Stimulated activated naive CD8-positive, alpha-beta T cell treated with anti-CD3 and anti-CD28 coated beads, Interleukin-15, Interleukin-2, amounts not matched to agents 100 ng/mL and 50 ng/mL, for 24 hours (primary cell): ENCODE data around the gene LYPD3.
"Not testable (repeated sequence)": the region's sequence is repeated elsewhere in the genome, so short reads cannot be mapped to it uniquely, and the experiment has no call there.

Source experiments
- H3K27ac Mint-ChIP-seq: one replicate; pipeline ENCODE4 v1.8.0; 2021; ENCODE audit warnings: mild to moderate bottlenecking, mixed read lengths
- H3K27me3 Mint-ChIP-seq: one replicate; pipeline ENCODE4 v1.8.0; 2021; ENCODE audit warnings: mixed read lengths
- H3K36me3 Mint-ChIP-seq: one replicate; pipeline ENCODE4 v1.8.0; 2021; ENCODE audit warnings: low read depth, mixed read lengths
- H3K4me1 Mint-ChIP-seq: one replicate; pipeline ENCODE4 v1.8.0; 2021; ENCODE audit warnings: low read depth, mixed read lengths
- H3K4me3 Mint-ChIP-seq: one replicate; pipeline ENCODE4 v1.8.0; 2021; ENCODE audit warnings: mild to moderate bottlenecking, mixed read lengths
- H3K9me3 Mint-ChIP-seq: one replicate; pipeline ENCODE4 v1.8.0; 2021; ENCODE audit warnings: mixed read lengths

Gene LYPD3

DNA sequence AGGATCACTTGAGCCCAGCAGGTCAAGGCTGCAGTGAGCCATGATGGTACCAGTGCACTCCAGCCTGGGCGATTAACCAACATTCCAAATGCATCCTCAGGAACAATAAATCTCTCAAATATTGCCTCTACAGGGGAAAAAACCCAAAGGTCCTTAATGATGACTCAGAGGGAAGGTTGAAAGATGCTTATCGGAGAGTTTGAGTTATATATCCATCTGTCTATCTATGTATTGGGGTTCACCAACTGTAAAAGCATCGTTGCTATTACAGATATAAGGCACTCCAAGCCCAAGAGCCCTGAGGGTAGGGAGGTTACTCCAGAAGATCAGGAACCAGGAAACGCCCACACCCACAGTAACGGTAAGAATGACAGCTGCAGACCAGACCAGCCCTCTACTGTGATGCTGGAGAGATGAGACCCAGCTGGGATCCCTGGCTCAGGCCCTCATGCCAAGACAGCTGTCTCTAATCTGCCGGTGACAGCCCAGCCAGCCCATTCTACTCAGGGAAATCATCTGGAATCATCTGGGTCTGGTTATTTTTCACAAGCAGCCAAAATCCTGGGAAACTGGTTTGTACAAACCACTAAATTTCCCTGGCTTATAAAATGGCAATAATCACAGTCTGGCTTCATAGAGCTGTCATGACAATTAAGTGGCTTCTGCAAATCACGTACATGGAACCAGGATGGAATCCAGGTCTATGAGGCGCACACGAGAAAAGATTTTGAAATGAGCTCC is 26.9 kb downstream of the LYPD3 start:
- Mint-ChIP-seq H3K27ac (no peak overlapping the region), H3K4me3 (no peak overlapping the region), H3K9me3 (no peaks in the 10 kb centered on the region), H3K36me3 (no peaks in the 10 kb centered on the region), H3K4me1 (peaks cover 31% of the 10 kb centered on the region), H3K27me3 (no peaks in the 10 kb centered on the region)

DNA sequence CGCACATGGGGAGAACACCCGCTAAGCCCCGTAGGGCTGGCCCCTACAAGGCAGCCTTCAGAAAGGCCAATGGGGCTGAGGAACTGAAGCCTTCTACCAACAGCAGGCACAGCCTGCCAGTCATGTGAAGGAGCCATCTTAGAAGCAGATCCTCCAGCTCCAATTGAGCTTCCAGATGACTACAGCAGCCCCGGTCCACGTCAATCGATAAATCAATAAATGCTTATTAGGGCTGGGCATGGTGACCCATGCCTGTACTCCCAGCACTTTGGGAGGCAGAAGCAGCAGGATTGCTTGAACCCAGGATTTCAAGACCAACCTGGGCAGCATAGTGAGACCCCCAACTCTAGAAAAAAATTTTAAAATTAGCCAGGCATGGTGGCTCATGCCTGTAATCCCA is 27.7 kb downstream of the LYPD3 start:
- Mint-ChIP-seq H3K27ac (peak overlapping the region; percentile 41), H3K4me1 (peaks cover 32% of the 10 kb centered on the region), H3K36me3 (no peaks in the 10 kb centered on the region), H3K9me3 (no peaks in the 10 kb centered on the region), H3K27me3 (no peaks in the 10 kb centered on the region), H3K4me3 (no peak overlapping the region)

DNA sequence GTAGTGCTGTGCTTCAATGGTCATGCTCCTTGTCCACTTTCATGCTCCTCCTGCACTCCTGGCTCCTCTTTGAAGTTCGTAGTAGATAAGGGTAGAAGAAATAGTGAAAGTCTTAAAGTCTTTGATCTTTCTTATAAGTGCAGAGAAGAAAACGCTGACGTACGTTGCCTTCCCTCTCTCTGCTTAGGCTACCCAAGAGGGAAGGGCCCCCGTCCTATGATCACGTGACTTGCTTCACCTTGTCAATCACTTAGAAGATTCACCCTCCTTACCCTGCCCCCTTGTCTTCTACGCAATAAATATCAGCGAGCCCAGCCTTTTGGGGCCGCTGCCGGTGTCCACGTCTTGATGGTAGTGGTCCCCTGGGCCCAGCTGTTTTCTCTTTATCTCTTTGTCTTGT is 28.1 kb downstream of the LYPD3 start:
- H3K4me3 Mint-ChIP-seq, H3K36me3 Mint-ChIP-seq, H3K9me3 Mint-ChIP-seq, H3K27me3 Mint-ChIP-seq, H3K27ac Mint-ChIP-seq: not testable (repeated sequence)
- peaks cover 32% of the 10 kb centered on the region for H3K4me1 Mint-ChIP-seq

DNA sequence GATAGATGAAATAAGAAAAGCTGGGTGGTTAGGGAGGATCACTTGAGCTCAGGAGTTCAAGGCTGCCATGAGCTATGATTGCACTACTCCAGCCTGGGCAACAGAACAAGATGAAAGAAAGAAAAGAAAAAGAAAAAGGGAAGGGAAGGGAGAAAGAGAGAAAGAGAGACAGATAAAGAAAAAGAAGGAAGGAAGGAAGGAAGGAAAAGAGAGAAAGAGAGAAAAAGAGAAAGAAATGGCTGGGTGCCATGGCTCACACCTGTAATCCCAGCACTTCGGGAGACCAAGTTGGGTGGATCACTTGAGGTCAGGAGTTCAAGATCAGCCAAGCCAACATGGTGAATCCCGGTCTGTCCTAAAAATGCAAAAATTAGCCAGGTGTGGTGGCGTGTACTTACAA is 29.6 kb downstream of the LYPD3 start:
- Mint-ChIP-seq H3K27me3 (no peaks in the 10 kb centered on the region), H3K4me3 (no peak overlapping the region), H3K36me3 (no peaks in the 10 kb centered on the region), H3K4me1 (peaks cover 32% of the 10 kb centered on the region), H3K27ac (no peak overlapping the region), H3K9me3 (no peaks in the 10 kb centered on the region)

DNA sequence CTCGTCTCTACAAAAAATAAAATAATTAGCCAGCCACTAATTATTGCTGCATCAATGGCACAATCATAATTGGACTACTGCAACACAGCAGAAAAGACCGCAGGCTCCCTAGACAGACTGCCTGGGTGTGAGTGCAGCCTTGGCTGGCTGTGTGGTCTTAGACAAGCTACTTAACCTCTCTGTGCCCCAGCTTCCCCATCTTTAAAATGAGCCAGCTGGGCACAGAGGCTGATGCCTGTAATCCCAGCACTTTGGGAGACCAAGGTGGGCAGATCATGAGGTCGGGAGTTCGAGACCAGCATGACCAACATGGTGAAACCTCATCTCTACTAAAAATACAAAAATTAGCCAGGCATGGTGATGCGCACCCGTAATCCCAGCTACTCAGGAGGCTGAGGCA is 31.7 kb downstream of the LYPD3 start:
- no peaks in the 10 kb centered on the region for H3K27me3 Mint-ChIP-seq
- H3K4me3 Mint-ChIP-seq, result no peak overlapping the region
- no peaks in the 10 kb centered on the region for H3K9me3 Mint-ChIP-seq
- no peak overlapping the region for H3K27ac Mint-ChIP-seq
- peaks cover 23% of the 10 kb centered on the region for H3K4me1 Mint-ChIP-seq
- H3K36me3 Mint-ChIP-seq, result no peaks in the 10 kb centered on the region

DNA sequence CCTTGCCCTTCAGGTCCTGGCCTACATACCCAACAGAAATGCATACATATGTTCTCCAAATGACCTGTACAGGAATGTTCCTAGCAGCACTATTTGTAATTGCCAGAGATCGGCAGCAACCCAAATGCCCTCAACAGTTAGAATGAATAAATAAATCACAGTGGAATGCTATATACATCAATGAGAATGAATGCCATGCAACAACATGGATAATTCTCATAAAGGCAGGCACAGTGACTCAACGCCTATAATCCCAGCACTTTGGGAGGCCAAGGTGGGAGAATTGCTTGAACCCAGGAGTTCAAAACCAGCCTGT is 32.1 kb downstream of the LYPD3 start:
- Mint-ChIP-seq H3K4me3 (no peak overlapping the region), H3K27ac (no peak overlapping the region), H3K36me3 (no peaks in the 10 kb centered on the region), H3K27me3 (no peaks in the 10 kb centered on the region), H3K9me3 (no peaks in the 10 kb centered on the region), H3K4me1 (peaks cover 19% of the 10 kb centered on the region)

DNA sequence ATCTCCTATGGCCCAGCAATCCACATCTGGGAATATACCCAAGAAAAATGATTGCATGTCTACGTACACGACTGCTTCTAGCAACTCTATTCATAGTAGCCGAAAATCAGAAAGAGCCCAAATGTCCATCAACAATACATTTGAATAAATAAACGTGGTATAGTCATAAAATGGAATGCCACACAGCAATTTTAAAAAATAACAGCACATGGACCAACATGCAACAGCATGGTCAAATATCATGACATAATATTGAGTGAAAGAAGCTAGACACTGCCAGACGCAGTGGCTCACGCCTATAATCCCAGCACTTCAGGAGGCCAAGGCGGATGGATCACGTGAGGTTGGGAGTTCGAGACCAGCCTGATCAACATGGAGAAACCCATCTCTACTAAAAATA is 34.4 kb downstream of the LYPD3 start:
- H3K27ac Mint-ChIP-seq, result no peak overlapping the region
- H3K9me3 Mint-ChIP-seq, result no peaks in the 10 kb centered on the region
- H3K27me3 Mint-ChIP-seq, result no peaks in the 10 kb centered on the region

DNA sequence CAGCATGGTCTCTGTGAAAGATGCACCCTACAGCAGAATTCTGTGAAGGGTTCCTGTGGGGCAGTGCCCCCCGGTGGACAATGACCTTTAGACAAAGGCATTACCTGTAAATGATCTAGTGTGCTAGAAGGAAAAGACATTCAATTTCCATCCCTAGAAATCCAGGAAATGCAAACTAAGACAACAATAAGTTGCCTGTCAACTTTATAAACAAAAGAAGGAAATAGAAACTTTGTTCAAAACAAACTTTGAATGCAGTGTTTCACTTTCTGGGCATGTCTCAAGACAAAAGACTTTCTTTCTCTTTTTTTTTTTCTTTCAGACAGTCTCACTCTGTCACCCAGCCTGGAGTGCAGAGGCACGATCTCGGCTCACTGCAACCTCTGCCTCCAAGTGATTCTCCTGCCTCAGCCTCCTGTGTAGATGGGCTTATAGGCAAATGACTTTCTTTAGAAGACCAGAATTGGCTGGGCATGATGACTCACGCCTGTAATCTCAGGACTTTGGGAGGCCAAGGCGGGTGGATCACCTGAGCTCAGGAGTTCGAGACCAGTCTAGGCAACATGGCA is 35.2 kb downstream of the LYPD3 start:
- Mint-ChIP-seq H3K27me3 (no peaks in the 10 kb centered on the region), H3K4me3 (no peak overlapping the region), H3K4me1 (peaks cover 10% of the 10 kb centered on the region), H3K36me3 (no peaks in the 10 kb centered on the region), H3K27ac (no peak overlapping the region), H3K9me3 (no peaks in the 10 kb centered on the region)

More for the DNA sequence above, 34.4 kb downstream of the LYPD3 start:
- H3K4me3 Mint-ChIP-seq, result no peak overlapping the region
- H3K36me3 Mint-ChIP-seq, result no peaks in the 10 kb centered on the region
- peaks cover 6% of the 10 kb centered on the region for H3K4me1 Mint-ChIP-seq

DNA sequence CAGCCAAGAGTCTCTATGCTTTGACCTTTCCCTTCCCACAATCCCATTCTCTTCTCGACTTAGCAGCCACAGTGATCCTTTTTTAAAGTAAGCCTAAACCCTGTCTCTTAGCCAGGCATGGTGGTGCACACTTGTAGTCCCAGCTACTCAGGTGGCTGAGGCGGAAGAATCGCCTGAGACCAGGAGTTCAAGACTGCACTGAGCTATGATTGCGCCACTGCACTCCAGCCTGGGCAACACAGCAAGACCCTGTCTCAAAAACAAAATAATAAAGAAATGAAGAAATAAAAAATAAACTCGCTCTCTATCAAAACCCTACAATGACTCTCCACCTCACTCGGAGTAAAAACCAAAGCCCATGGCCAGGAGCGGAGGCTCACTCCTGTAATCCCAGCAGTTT is 36.0 kb downstream of the LYPD3 start:
- Mint-ChIP-seq H3K4me1 (peaks cover 10% of the 10 kb centered on the region), H3K4me3 (no peak overlapping the region), H3K27ac (no peak overlapping the region), H3K36me3 (no peaks in the 10 kb centered on the region), H3K27me3 (no peaks in the 10 kb centered on the region), H3K9me3 (no peaks in the 10 kb centered on the region)

DNA sequence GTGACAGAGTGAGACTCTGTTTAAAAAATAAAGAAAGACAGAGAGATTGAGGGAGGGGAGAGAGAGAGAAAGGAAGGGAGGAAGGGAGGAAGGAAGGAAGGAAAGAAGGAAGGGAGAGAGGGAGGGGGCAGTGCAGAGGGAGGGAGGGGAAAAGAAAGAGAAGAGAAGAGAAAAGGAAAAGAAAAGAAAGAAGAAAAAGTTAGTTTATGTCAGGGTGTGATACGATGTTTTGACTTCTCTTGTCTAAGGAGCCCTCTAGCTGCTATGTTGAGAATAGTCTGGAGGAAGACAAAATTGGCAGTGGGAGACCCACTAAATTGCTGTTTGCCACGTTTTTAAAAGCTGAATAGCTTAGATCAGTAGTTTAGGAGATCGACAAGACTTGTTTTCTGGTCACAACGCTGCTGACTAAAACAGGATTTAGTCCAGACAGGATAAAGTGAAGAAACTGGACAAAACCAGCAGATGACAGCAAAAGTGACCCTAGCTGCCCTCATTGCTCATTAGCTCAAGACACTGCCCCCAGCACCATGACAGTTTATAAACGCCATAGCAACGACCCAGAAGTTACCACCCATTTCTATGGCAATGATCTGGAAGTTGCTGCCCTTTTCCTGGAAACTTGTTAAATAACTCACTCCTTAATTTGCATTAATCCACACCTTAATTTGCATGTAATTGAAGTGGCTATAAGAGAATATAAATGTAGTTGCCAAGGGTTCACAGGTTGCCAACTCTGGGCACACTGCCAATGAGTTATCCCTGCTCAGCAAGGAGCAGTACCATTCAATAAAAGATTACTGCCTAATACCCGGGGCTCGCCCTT is 39.6 kb downstream of the LYPD3 start:
- H3K27me3 Mint-ChIP-seq, result no peaks in the 10 kb centered on the region
- no peak overlapping the region for H3K27ac Mint-ChIP-seq
- H3K9me3 Mint-ChIP-seq, result no peaks in the 10 kb centered on the region
- peaks cover 5% of the 10 kb centered on the region for H3K4me1 Mint-ChIP-seq
- no peak overlapping the region for H3K4me3 Mint-ChIP-seq
- H3K36me3 Mint-ChIP-seq, result no peaks in the 10 kb centered on the region

DNA sequence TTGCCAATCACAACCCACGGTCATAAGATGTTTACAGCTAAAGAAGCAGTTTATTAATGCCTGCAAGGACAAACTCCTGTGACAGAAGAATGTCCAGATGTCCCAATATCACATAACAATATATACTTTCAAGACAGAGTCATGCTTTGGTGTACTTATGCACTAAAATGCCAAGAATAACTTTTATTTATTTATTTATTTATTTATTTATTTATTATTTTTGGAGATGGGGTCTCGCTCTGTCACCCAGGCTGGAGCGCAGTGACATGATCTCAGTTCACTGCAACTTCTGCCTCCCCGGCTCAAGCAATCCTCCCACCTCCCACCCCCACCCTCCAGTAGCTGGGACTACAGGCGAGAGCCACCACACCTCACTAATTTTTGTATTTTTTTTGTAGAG is 41.6 kb downstream of the LYPD3 start:
- no peak overlapping the region for H3K4me3 Mint-ChIP-seq
- no peaks in the 10 kb centered on the region for H3K36me3 Mint-ChIP-seq
- H3K9me3 Mint-ChIP-seq, result no peaks in the 10 kb centered on the region
- no peaks in the 10 kb centered on the region for H3K27me3 Mint-ChIP-seq
- H3K27ac Mint-ChIP-seq, result no peak overlapping the region
- H3K4me1 Mint-ChIP-seq, result peaks cover 5% of the 10 kb centered on the region

DNA sequence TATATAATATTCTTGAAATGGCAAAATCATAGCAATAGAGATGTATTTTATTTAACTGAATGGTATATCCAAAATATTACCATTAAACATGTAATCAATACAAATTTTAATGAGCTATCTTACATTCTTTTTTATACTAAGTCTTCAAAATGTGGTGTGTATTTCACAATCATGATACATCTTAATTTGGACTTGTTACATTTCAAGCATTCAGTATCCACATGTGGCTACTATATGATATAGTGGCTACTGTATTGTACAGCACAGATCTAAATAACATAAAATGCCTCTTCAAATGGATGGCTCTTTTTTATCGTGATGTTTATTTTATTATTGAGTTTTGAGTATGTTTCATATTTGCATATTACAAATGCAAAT is 42.7 kb downstream of the LYPD3 start:
- Mint-ChIP-seq H3K4me1 (peaks cover 5% of the 10 kb centered on the region), H3K36me3 (no peaks in the 10 kb centered on the region), H3K27me3 (no peaks in the 10 kb centered on the region)

DNA sequence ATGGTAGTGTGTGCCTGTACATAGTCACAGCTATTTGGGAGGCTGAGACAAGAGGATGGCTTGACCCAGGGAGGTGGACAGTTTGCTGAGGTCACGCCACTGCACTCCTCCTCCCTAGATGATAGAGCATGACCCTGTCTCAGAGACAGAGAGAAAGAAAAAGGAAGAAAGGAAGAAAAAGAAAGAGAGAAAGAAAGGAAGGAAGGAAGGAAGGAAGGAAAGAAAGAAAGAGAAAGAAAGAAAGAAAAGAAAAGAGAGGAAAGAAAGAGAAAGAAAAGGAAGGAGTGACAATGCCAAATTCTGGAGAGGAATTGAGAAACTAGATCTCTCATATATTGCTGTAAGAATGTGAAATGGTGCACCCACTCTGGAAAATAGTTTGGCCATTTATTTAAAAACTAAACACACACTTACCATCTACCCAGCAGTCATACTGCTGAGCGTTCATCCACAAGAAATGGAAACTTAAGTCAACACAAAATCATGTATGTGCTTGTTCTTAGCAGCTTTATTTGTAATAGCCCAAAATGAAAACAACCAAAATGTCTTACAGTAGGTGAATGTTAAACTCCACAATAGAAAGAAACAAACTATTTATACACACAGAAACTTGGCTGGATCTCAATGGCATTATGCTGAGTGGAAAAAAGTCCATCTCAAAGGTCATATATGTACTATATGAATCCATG is 43.3 kb downstream of the LYPD3 start:
- Mint-ChIP-seq H3K4me3 (no peak overlapping the region), H3K27me3 (no peaks in the 10 kb centered on the region), H3K27ac (no peak overlapping the region), H3K9me3 (no peaks in the 10 kb centered on the region), H3K4me1 (peaks cover 5% of the 10 kb centered on the region), H3K36me3 (no peaks in the 10 kb centered on the region)

More for the DNA sequence above, 42.7 kb downstream of the LYPD3 start:
- no peaks in the 10 kb centered on the region for H3K9me3 Mint-ChIP-seq
- H3K27ac Mint-ChIP-seq, result no peak overlapping the region
- H3K4me3 Mint-ChIP-seq, result no peak overlapping the region

DNA sequence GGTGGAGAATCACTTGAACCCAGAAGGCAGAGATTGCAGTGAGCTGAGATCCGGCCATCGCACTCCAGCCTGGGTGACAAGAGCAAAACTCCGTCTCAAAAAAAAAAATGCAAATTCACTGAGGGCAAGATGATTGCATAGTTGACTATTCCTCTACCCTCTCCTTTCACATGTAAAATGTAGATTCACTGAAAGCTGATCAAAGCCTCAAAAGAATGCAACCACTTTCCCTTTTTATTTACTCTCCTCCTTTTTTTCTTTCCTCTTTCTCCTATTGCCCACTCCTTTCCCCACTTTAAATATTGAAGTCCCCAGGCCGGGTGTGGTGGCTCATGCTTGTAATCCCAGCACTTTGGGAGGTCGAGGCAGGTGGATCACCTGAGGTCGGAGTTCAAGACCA is 44.5 kb downstream of the LYPD3 start:
- H3K4me3 Mint-ChIP-seq, result no peak overlapping the region
- H3K4me1 Mint-ChIP-seq, result peaks cover 4% of the 10 kb centered on the region
- no peaks in the 10 kb centered on the region for H3K9me3 Mint-ChIP-seq
- no peaks in the 10 kb centered on the region for H3K27me3 Mint-ChIP-seq
- H3K36me3 Mint-ChIP-seq, result no peaks in the 10 kb centered on the region
- no peak overlapping the region for H3K27ac Mint-ChIP-seq

DNA sequence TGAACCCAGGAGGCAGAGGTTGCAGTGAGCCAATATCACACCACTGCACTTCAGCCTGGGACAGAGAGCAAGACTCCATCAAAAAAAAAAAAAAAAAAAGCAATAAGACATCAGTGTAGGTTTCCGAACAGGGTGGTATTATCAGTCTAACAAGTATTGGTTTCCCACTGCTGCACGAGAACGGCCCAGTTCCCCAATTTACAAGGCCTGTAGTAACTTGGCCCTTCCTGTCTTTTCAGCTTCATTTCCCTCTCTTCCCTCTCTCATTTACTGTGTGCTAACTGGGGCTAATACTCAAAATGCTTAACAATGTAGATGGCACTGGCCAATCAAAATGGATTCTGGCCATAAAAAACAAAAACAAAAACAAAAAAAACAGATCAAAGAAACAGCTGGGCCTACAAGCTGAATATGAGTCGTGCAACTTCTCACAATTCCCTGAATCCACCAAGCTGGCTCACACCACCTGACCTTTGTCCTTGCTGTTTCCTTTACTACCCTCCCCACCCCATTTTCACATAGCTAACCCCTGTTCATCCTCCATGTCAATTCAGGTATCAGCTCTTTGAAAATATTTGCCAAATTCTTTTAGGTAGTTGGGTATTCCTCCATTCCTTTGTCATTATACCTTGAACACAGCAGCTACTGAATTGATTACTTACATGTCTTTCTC is 48.3 kb downstream of the LYPD3 start:
- Mint-ChIP-seq H3K9me3 (no peaks in the 10 kb centered on the region), H3K4me3 (no peak overlapping the region), H3K4me1 (no peaks in the 10 kb centered on the region), H3K27me3 (no peaks in the 10 kb centered on the region), H3K36me3 (no peaks in the 10 kb centered on the region), H3K27ac (no peak overlapping the region)
